ENCODE data around the gene TTC21A.

TTC21A gene

DNA sequence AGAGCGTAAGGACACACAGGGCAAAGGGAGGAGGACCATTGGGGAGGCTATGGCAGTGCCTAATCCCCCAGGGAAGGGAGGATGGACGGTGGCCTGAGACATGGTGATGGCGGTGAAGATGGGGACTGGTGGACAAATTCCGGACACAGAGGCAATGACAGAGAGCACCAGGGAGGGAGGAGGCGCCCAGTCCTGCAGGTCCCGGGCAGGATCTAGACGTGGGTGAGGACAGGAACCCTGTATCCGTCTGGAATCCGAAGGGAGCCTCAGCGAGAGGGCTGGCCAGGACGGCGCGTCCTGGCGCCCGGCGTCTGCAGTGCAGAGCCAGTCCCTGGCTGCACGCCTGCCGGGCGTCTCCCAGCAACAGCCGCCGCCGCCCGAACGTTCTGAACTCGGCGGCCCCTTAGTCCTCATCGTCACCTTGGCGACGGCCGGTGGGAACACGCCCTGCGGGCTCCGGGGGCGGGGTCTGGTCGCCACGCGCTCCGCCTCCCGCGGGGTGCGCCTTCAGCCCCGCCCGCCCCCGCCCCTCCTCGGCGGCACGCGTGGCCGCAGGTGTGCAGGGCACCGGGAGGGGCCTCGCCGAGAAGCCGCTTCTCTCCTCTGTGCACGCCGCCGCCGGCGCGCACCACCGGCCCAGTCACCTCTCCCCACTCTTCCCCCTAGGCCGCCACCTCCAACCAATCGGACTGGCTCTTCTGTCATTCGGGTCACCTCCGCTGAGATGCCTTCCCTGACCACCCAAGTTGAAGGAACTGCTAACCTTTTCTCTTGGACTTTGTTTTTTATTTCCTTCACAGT, 73.3 kb downstream of the TTC21A start:
- H3K4me1 ChIP-seq (ENCODE audit: insufficient read depth, low read length) = peaks cover 37% of the 10 kb centered on the region
- no peaks in the 10 kb centered on the region for H3K36me3 ChIP-seq (ENCODE audit: insufficient read depth, low read length)
- H3K27ac ChIP-seq (ENCODE audit: low read length) = no peak overlapping the region
- peak; percentile 87 for DNase-seq
- H3K9ac ChIP-seq (ENCODE audit: low read depth, low read length) = peak overlapping the region; percentile 23; the same call in 1 of the 2 replicates
- peak overlapping the region; percentile 84 for H3K4me2 ChIP-seq (ENCODE audit: insufficient read depth, low read length)
- H4K20me1 ChIP-seq (ENCODE audit: insufficient read depth, low read length) = 0 out of 2 replicates have a peak, but pooled peaks cover 14% of the 10 kb centered on the region
- peak overlapping the region in 1 of 2 experiments; percentile 54; a peak in 2 of 4 replicates for H3K4me3 ChIP-seq (ENCODE audit: low read depth in 1 of 2, low read length in 2 of 2)
- H3K79me2 ChIP-seq (ENCODE audit: insufficient read depth, low read length) = no peaks in the 10 kb centered on the region
- TF ChIP-seq, protein P1, sequence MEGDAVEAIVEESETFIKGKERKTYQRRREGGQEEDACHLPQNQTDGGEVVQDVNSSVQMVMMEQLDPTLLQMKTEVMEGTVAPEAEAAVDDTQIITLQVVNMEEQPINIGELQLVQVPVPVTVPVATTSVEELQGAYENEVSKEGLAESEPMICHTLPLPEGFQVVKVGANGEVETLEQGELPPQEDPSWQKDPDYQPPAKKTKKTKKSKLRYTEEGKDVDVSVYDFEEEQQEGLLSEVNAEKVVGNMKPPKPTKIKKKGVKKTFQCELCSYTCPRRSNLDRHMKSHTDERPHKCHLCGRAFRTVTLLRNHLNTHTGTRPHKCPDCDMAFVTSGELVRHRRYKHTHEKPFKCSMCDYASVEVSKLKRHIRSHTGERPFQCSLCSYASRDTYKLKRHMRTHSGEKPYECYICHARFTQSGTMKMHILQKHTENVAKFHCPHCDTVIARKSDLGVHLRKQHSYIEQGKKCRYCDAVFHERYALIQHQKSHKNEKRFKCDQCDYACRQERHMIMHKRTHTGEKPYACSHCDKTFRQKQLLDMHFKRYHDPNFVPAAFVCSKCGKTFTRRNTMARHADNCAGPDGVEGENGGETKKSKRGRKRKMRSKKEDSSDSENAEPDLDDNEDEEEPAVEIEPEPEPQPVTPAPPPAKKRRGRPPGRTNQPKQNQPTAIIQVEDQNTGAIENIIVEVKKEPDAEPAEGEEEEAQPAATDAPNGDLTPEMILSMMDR (IDR thresholded peaks at IDR 0.05; ENCODE audit: borderline replicate concordance, extremely low read depth, low read length, poor library complexity, severe bottlenecking) = no peak
- TF ChIP-seq EZH2 (IDR thresholded peaks at IDR 0.05; ENCODE audit: borderline replicate concordance, low read depth, low read length, severe bottlenecking) = no peak
- peaks cover 12% of the 10 kb centered on the region for H3K27me3 ChIP-seq (ENCODE audit: insufficient read depth, low read length, poor library complexity)
- H2AFZ ChIP-seq (ENCODE audit: low read depth, low read length) = no peak overlapping the region
- no peaks in the 10 kb centered on the region for H3K9me3 ChIP-seq (ENCODE audit: insufficient read depth, low read length, severe bottlenecking)
- peak; percentile 88 for ATAC-seq (ENCODE audit: insufficient read depth, low read depth)

- Histone ChIP-seq H2AFZ (ENCODE audit: low read depth, low read length) (no peak overlapping the region), H3K27ac (ENCODE audit: low read length) (no peak overlapping the region), H4K20me1 (ENCODE audit: insufficient read depth, low read length) (0 out of 2 replicates have a peak, but pooled peaks cover 15% of the 10 kb centered on the region), H3K4me3 (ENCODE audit: low read depth in 1 of 2, low read length in 2 of 2) (peak overlapping the region in 1 of 2 experiments; percentile 54; a peak in 2 of 4 replicates), H3K4me2 (ENCODE audit: insufficient read depth, low read length) (no peak overlapping the region), H3K36me3 (ENCODE audit: insufficient read depth, low read length) (no peaks in the 10 kb centered on the region), H3K9ac (ENCODE audit: low read depth, low read length) (no peak overlapping the region), H3K4me1 (ENCODE audit: insufficient read depth, low read length) (peaks cover 37% of the 10 kb centered on the region), H3K9me3 (ENCODE audit: insufficient read depth, low read length, severe bottlenecking) (no peaks in the 10 kb centered on the region), H3K79me2 (ENCODE audit: insufficient read depth, low read length) (no peaks in the 10 kb centered on the region), H3K27me3 (ENCODE audit: insufficient read depth, low read length, poor library complexity) (peaks cover 12% of the 10 kb centered on the region)
- TF ChIP-seq, protein P1 (IDR thresholded peaks at IDR 0.05; ENCODE audit: borderline replicate concordance, extremely low read depth, low read length, poor library complexity, severe bottlenecking) = no peak
- TF ChIP-seq EZH2 (IDR thresholded peaks at IDR 0.05; ENCODE audit: borderline replicate concordance, low read depth, low read length, severe bottlenecking) = no peak
- ATAC-seq (ENCODE audit: insufficient read depth, low read depth) = no peak
- DNase-seq = no peak
Measured at GRCh38 chr3:39181408-39182335, 74.2 kb downstream of the TTC21A start.

DNA sequence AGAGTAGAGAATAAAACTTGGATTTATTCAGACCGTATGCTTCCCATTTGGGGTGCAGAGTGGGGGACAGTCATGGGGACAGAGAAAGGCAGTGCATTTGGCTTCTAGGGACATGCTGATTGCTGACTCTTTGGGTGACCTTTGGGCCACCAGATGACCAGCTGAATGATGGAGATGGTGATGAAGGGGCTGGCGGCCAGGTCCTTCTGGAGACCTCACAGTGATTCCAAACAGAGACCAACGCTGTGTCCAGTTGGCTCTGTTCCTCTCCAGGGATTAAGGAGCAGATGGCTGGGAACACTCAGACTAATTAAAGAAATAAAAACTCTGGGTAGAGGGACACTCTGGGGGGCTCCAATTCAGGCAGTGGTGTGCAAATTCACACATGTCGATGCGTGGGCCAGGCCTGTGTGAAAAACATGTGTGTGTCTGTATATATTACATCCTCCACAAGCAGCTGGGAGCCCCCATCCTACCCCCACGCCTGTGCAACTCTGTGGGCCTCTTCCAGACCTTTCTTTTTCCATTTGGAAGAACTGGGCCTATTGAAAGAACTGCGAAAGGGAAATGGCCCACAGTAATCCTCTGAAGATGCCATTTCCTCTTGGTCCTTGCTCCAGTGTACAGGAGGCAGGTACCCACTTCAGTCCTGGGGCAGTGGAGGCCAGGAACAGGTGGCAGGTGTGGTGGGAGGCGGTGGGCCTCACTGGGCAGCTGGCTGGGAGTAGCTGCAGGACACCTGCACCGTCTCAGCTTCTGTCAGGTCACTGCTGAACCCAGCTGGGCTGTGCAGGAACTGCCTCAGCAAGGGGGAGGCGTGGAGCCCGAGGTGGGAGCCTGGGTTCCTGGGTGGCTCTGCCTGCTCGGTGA, 76.0 kb downstream of the TTC21A start:
- no peak overlapping the region for H2AFZ ChIP-seq (ENCODE audit: low read depth, low read length)
- H3K4me1 ChIP-seq (ENCODE audit: insufficient read depth, low read length) = peaks cover 29% of the 10 kb centered on the region
- DNase-seq = no peak
- H3K36me3 ChIP-seq (ENCODE audit: insufficient read depth, low read length) = no peaks in the 10 kb centered on the region
- TF ChIP-seq, protein P1 (IDR thresholded peaks at IDR 0.05; ENCODE audit: borderline replicate concordance, extremely low read depth, low read length, poor library complexity, severe bottlenecking) = no peak
- TF ChIP-seq EZH2 (IDR thresholded peaks at IDR 0.05; ENCODE audit: borderline replicate concordance, low read depth, low read length, severe bottlenecking) = no peak
- no peaks in the 10 kb centered on the region for H3K9me3 ChIP-seq (ENCODE audit: insufficient read depth, low read length, severe bottlenecking)
- H3K79me2 ChIP-seq (ENCODE audit: insufficient read depth, low read length) = no peaks in the 10 kb centered on the region
- peaks cover 12% of the 10 kb centered on the region for H3K27me3 ChIP-seq (ENCODE audit: insufficient read depth, low read length, poor library complexity)
- no peak overlapping the region for H3K4me3 ChIP-seq (ENCODE audit: low read depth in 1 of 2, low read length in 2 of 2)
- H4K20me1 ChIP-seq (ENCODE audit: insufficient read depth, low read length) = 0 out of 2 replicates have a peak, but pooled peaks cover 15% of the 10 kb centered on the region
- no peak for ATAC-seq (ENCODE audit: insufficient read depth, low read depth)
- no peak overlapping the region for H3K27ac ChIP-seq (ENCODE audit: low read length)
- no peak overlapping the region for H3K4me2 ChIP-seq (ENCODE audit: insufficient read depth, low read length)
- H3K9ac ChIP-seq (ENCODE audit: low read depth, low read length) = no peak overlapping the region
